HCT116 (cell line): Measurements from ENCODE around the gene ADORA2B. TPM values are rescaled to one million over a fixed set of nuclear protein-coding genes. Genes with fewer than 3 reads are reported as not detected.

Experiments used
- ATAC-seq: fragments of 200-7000 bp; cut with Tn5 transposase; 2 replicates; pipeline ENCODE4 v1.9.1; 2020; ENCODE audit warnings: mild to moderate bottlenecking, moderate library complexity
- BruUV-seq: library from RNA; stranded (reverse); fragments of 400-500 nt; replicated peaks from 2 replicates; lab custom pipeline; 2021; lab: Mats Ljungman, UMichigan
- CTCF ChIA-PET: fragments of 300-600 bp; sonication (Branson Sonifier 250); formaldehyde crosslinking; loops from one replicate; lab custom pipeline; 2021; ENCODE audit warnings: antibody characterized with exemption; lab: Charles Lee
- POLR2A ChIA-PET: fragments of 300-600, 350-600 bp; sonication (Branson Sonifier 250); formaldehyde crosslinking; loops from one replicate; lab custom pipeline; 2021; ENCODE audit warnings: antibody characterized with exemption; lab: Charles Lee
- RAD21 ChIA-PET, 2 experiments: fragments of 300-600 bp; sonication (Branson Sonifier 250); formaldehyde crosslinking; loops; one replicate each; lab custom pipeline; 2023; ENCODE audit warnings: low total read pairs in 2 of 2; ENCODE audit not compliant: uncharacterized antibody in 2 of 2, unreplicated experiment in 2 of 2, low non-redundant PET in 1 of 2; lab: Charles Lee
- DNase-seq: peaks from one replicate; pipeline ENCODE4 v3.0.0-alpha.2; 2010; ENCODE audit warnings: low read depth, low spot score
- H2AFZ ChIP-seq: fragments of 200-600 bp; shearing (Covaris generic), sonication (generic); 2 replicates; pipeline ENCODE4 v1.6.1; 2017; ENCODE audit warnings: low read depth, mixed run types, mixed read lengths, antibody characterized with exemption, low read length; ENCODE audit not compliant: poor library complexity, severe bottlenecking
- H3K27ac ChIP-seq: 2 replicates; pipeline ENCODE4 v1.5.1; 2012; ENCODE audit warnings: low read depth, low read length
- H3K27me3 ChIP-seq: fragments of 200-600 bp; sonication (generic); 2 replicates; pipeline ENCODE4 v1.6.1; 2016; ENCODE audit warnings: mixed run types, low read length, mixed read lengths; ENCODE audit not compliant: insufficient read depth
- H3K36me3 ChIP-seq, 2 experiments: fragments of 200-500 bp in 1 of 2; fragments of 200-600 bp in 1 of 2; sonication (Bioruptor generic) in 1 of 2; sonication (generic) in 1 of 2; 2 replicates each; pipeline versions ENCODE4 v1.5.1 to v1.6.1; 2014 to 2016; ENCODE audit warnings: low read length in 2 of 2, inconsistent platforms in 1 of 2, mixed read lengths in 1 of 2, mixed run types in 1 of 2; ENCODE audit not compliant: insufficient read depth in 2 of 2, control insufficient read depth in 1 of 2
- H3K4me1 ChIP-seq, 2 experiments: fragments of 200-600 bp in 1 of 2; sonication (generic) in 1 of 2; 2 replicates each; pipeline versions ENCODE4 v1.5.1 to v1.6.1; 2012 to 2017; ENCODE audit warnings: low read length in 2 of 2, inconsistent platforms in 1 of 2, mild to moderate bottlenecking in 1 of 2, mixed read lengths in 1 of 2, mixed run types in 1 of 2, moderate library complexity in 1 of 2; ENCODE audit not compliant: insufficient read depth in 2 of 2, control insufficient read depth in 1 of 2
- H3K4me2 ChIP-seq: fragments of 200-600 bp; sonication (generic); 2 replicates; pipeline ENCODE4 v1.6.1; 2017; ENCODE audit warnings: mixed run types, low read length, mixed read lengths
- H3K4me3 ChIP-seq, 2 experiments: fragments of 200-600 bp in 1 of 2; sonication (generic) in 1 of 2; replicated peaks in 1 of 2; 2 replicates each; pipeline ENCODE4 v1.5.1; 2011 to 2016; ENCODE audit warnings: low read length in 2 of 2, control low read depth in 1 of 2, low read depth in 1 of 2, mild to moderate bottlenecking in 1 of 2, mixed read lengths in 1 of 2, mixed run types in 1 of 2
- H3K79me2 ChIP-seq: fragments of 200-600 bp; sonication (generic); 2 replicates; pipeline ENCODE4 v1.6.1; 2017; ENCODE audit warnings: mild to moderate bottlenecking, mixed run types, low read length, moderate library complexity, mixed read lengths; ENCODE audit not compliant: insufficient read depth
- H3K9ac ChIP-seq: fragments of 200-600 bp; sonication (generic); 2 replicates; pipeline ENCODE4 v1.6.1; 2016; ENCODE audit warnings: low read length, mixed read lengths
- H3K9me2 ChIP-seq: fragments of 200-600 bp; sonication (generic), shearing (Covaris generic); 2 replicates; pipeline ENCODE4 v1.6.1; 2017; ENCODE audit warnings: mixed run types, mild to moderate bottlenecking, moderate library complexity; ENCODE audit not compliant: insufficient read depth
- H3K9me3 ChIP-seq, 2 experiments: fragments of 200-500 bp in 1 of 2; fragments of 200-600 bp in 1 of 2; sonication (Bioruptor generic) in 1 of 2; sonication (generic) in 1 of 2; 2 replicates each; pipeline ENCODE4 v1.6.1; 2014 to 2017; ENCODE audit warnings: low read length in 2 of 2, mixed read lengths in 2 of 2, inconsistent platforms in 1 of 2, low read depth in 1 of 2, mild to moderate bottlenecking in 1 of 2, mixed run types in 1 of 2, moderate library complexity in 1 of 2; ENCODE audit not compliant: control insufficient read depth in 1 of 2, insufficient read depth in 1 of 2
- H4K20me1 ChIP-seq: fragments of 200-600 bp; sonication (generic), shearing (Covaris generic); 2 replicates; pipeline ENCODE4 v1.6.1; 2017; ENCODE audit warnings: mixed run types, mild to moderate bottlenecking, moderate library complexity; ENCODE audit not compliant: insufficient read depth
- CBX3 ChIP-seq: IDR thresholded peaks from 2 replicates; pipeline ENCODE4 v1.6.1; 2012; ENCODE audit warnings: low read depth
- EGR1 ChIP-seq: IDR thresholded peaks from 2 replicates; pipeline ENCODE4 v1.6.1; 2012; ENCODE audit warnings: low read depth
- EZH2 ChIP-seq: fragments of 200-600 bp; sonication (generic); IDR thresholded peaks from 2 replicates; pipeline ENCODE4 v1.6.1; 2017; ENCODE audit warnings: antibody characterized with exemption, mixed run types
- EZH2phosphoT487 ChIP-seq: fragments of 200-600 bp; IDR thresholded peaks from 2 replicates; pipeline ENCODE4 v1.6.1; 2018; ENCODE audit warnings: antibody characterized with exemption, borderline replicate concordance
- JUND ChIP-seq: IDR thresholded peaks from 2 replicates; pipeline ENCODE4 v1.6.1; 2012
- POLR2A ChIP-seq: IDR thresholded peaks from 2 replicates; pipeline ENCODE4 v1.7.0; 2011; ENCODE audit warnings: borderline replicate concordance; ENCODE audit not compliant: insufficient read depth, insufficient read length; ENCODE audit errors: extremely low read depth
- RAD21 ChIP-seq: IDR thresholded peaks from 2 replicates; pipeline ENCODE4 v1.6.1; 2012; ENCODE audit warnings: low read depth, mild to moderate bottlenecking
- SRF ChIP-seq: IDR thresholded peaks from 2 replicates; pipeline ENCODE4 v1.6.1; 2012; ENCODE audit warnings: low read depth
- YY1 ChIP-seq: IDR thresholded peaks from 2 replicates; pipeline ENCODE4 v1.6.1; 2011; ENCODE audit warnings: low read length, low read depth, moderate library complexity, mild to moderate bottlenecking; ENCODE audit not compliant: insufficient replicate concordance; ENCODE audit errors: extremely low read depth
- intact Hi-C: fragments of 100-400 bp; cut with micrococcal nuclease; formaldehyde crosslinking; loops from 2 replicates; pipeline ENCODE4 v1.10.0; 2022
- total RNA-seq: library from RNA; stranded (reverse); gene quantifications from one replicate; pipeline ENCODE4 v1.2.1, GENCODE V29; 2021; ENCODE audit not compliant: unreplicated experiment
- TF ChIP-seq, protein P1 (sequence below): IDR thresholded peaks from 2 replicates; pipeline ENCODE4 v1.6.1; 2011; ENCODE audit warnings: mild to moderate bottlenecking, low read length, moderate library complexity; ENCODE audit not compliant: insufficient replicate concordance; ENCODE audit errors: extremely low read depth

The ADORA2B gene
- total RNA-seq, 1 experiment from 2014 or later = 47.5 TPM

DNA sequence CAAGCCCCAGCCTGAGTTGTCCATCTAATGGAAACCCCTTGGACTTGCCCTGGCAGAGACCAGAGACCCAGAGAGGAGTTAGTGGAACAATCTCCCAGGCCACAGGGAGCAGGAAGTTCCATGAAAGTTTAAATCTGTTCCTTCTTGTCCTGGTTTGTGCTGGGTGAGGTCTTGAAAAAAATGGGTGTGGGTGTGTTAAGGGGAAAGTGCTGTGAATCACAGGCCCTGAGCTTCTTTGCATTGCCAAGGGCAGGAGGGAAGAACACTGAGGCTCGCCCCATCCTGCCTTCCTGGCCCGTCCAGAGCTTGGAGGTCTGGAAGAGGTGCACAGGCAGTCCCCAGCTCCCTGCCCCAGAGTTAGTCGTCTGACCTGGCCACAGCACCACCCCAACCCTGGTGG is 2.3 kb downstream of the ADORA2B start:
- peak overlapping the region; percentile 99 for H3K4me2 ChIP-seq
- POLR2A ChIA-PET = interaction anchor here (3.9 kb wide), 1 partner anchor 11 kb away, joined by 20 read pairs; no protein-coding TSS in a partner anchor
- intact Hi-C loops = loop anchor here (5.0 kb wide), 1 partner anchor 690 kb away; no protein-coding TSS in a partner anchor
- no peaks in the 10 kb centered on the region for H3K27me3 ChIP-seq
- H4K20me1 ChIP-seq = no peaks in the 10 kb centered on the region
- peaks cover 24 to 67% of the 10 kb centered on the region in 2 experiments for H3K4me1 ChIP-seq
- H3K27ac ChIP-seq = peak overlapping the region; percentile 92
- CTCF ChIA-PET = no interaction called here
- peak overlapping the region; percentile 91 for H3K9ac ChIP-seq
- RAD21 ChIA-PET = no interaction called here
- ATAC-seq (no peak), DNase-seq (no peak)
- no peaks in the 10 kb centered on the region for H3K9me2 ChIP-seq
- H3K36me3 ChIP-seq = peaks cover 0 to 12% of the 10 kb centered on the region in 2 experiments; a peak in 1 of 4 replicates
- no peak for TF ChIP-seq RAD21
- TF ChIP-seq EZH2phosphoT487 = no peak
- TF ChIP-seq JUND = no peak
- no peak for TF ChIP-seq EGR1
- no peak for TF ChIP-seq CBX3
- no peak for TF ChIP-seq EZH2
- TF ChIP-seq YY1 = no peak
- TF ChIP-seq, protein P1, sequence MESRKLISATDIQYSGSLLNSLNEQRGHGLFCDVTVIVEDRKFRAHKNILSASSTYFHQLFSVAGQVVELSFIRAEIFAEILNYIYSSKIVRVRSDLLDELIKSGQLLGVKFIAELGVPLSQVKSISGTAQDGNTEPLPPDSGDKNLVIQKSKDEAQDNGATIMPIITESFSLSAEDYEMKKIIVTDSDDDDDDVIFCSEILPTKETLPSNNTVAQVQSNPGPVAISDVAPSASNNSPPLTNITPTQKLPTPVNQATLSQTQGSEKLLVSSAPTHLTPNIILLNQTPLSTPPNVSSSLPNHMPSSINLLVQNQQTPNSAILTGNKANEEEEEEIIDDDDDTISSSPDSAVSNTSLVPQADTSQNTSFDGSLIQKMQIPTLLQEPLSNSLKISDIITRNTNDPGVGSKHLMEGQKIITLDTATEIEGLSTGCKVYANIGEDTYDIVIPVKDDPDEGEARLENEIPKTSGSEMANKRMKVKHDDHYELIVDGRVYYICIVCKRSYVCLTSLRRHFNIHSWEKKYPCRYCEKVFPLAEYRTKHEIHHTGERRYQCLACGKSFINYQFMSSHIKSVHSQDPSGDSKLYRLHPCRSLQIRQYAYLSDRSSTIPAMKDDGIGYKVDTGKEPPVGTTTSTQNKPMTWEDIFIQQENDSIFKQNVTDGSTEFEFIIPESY = no peak
- no peak for TF ChIP-seq POLR2A
- no peak for TF ChIP-seq SRF
- H3K4me3 ChIP-seq = peak overlapping the region; percentile 56 to 86
- no TSS peak for BruUV-seq
- no peak overlapping the region for H2AFZ ChIP-seq
- no peaks in the 10 kb centered on the region for H3K9me3 ChIP-seq
- H3K79me2 ChIP-seq = peaks cover 72% of the 10 kb centered on the region
